ENCODE measurements around the gene DKK3.

The DKK3 gene

DNA sequence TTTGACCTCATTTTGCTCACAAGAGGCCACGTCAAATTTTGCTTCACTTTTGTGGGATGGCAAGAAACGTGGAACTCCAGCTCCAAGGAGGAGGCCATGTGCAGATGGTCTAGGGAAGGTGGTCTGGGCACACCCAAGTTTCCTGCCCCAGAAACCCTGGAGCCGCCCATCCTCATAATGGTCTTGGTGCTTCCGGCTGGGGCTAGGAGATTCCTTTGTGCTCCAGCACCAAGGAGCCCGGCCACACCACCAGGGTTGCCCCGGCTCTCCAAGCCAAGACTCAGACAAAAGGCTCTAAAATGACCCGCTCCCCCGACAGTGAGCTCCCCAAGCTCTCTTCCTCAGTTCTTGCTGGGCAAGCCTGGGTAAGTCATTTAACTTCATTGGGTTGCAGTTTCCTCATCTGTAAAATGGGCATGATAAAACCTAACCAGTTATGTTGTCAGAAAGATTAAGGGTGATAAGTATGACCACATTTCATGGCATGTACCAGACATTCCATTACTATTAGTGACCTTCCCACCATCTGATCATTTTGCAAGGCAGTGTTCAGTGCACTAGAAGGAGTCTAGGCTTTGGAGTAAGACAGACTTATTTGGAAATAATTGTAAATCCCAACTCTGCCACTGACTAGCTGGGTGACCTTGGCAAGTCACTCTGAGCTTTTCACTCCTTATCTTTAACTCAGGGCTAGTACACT is 23.3 kb downstream of the DKK3 start:
- DNase-seq, result peak in 1 of 10 donors; percentile 60
- intact Hi-C loops (cut with DNase I), result no loop called here

DNA sequence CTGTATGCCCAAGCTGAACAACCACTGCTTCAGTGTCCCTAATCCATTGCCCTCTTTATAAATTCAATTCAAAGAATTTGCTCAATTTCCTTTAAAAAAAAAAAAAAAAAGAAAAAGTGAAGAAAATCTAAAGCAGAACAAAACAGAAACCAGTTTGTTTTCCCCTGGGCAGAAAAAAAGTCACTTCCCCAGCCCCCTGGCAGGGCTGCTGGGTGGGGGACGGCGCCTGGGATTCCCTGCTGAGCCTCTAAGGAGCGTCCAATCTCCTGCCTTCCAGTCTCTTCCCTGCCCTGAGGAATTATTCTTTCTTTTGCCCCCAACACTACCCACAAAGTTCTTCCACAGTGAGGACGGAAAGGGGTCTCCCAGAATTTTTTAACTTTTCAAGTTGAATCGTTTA is 23.9 kb downstream of the DKK3 start:
- peak in 1 of 10 donors; percentile 43 for DNase-seq

DNA sequence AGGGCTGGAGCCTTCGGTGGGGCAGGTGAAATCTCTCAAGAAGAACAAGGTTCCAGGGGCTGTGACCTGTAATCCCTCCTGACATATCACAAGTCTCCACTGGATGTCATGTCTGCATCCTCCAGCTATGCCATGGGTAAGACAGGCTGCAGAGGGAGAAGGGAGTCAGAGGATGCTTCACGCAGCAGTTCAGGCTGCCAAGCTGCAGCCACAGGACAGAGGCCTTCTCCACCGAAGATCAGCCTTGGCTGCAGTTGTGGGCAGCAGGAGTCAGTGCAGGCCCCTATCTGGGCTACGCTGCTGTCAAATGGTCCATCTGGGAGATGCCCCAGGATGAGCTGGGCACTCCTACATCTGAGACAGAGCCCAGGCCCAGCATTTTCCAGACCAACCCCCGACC is 25.0 kb downstream of the DKK3 start:
- DNase-seq, result peak in 1 of 10 donors; percentile 41
- intact Hi-C loops (cut with DNase I), result no loop called here

More for the DNA sequence above, 23.9 kb downstream of the DKK3 start:
- intact Hi-C loops (cut with DNase I), result no loop called here

DNA sequence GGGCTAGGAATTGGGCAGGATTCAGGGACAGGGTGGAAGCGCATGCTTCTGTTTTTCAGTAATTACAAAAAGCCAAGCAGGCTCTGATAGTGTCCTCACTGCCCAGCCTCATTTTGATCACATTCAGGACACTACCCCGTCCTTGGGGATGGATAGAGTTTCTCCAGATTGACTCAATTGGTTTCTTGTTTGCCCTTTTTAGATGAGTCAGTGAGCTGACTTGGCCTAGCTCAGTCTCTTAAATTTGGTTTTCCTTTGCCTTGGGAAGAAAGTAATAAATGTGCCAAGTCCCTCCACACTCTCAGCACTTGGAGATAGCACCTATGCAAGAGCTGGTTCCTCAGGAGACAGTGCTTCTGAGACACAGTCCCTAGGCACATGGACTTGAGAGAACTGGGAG is 25.5 kb downstream of the DKK3 start:
- intact Hi-C loops (cut with DNase I), result no loop called here
- peak in 1 of 10 donors; percentile 30 for DNase-seq

DNA sequence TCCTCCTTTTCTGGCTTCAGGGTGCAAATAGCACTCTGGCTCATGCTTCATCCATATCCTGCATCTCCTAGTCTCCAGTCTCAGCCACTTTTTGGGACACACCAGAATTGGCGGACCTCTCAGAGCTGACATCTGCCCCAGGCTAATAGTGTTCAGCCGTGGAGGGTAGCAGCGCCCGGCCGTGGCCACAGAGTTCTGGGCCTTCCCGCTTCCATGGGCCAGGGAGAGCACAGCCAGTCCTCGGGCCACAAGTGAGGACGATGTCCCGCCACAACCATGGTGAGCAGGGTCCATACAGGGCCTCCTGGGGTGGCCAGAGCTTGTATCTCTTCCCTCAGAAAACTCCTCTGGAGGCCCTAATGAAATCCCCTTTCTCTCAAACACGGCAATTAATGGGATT is 26.0 kb downstream of the DKK3 start:
- intact Hi-C loops (cut with DNase I), result no loop called here
- peak in 1 of 10 donors; percentile 67 for DNase-seq

DNA sequence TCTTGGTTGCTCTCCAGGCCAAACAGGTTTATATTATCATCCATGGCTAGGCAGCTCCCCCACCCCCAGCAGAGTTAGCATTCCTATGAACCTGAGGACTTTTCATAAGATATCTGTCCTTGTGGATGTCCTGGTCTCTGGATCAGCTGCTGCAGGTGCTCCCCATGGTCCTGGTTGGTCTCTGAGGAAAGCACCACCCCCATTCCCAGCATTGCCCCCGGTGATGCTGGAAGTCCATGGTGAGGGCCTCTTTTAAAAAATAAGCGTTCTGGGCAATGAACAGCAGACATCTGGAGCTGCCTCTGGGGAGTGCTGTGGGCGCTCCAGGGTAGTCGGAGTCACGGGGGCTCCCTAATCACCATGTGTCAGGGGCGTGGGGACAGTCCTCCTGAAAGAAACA is 26.6 kb downstream of the DKK3 start:
- intact Hi-C loops (cut with DNase I), result no loop called here
- DNase-seq, result peak in 1 of 10 donors; percentile 53

DNA sequence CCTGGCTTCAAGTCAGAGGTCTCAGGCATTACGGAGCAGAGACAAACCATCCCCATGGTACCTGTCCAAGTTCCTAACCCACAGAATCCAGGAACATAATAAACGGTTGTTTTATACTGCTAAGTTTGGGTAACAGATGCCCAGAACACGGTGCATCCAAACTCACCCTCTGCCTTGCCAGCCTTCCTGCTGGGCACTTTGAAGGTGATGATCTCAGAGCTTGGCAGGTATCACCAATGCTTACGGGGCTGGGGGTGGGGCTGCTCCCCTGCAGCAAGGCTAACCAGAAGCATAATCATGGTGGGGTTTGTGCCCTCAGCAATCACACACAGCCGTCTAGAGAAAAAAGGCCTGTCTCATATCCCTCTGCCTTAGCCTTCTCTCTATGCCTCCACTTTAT is 27.1 kb downstream of the DKK3 start:
- peak in 1 of 10 donors; percentile 82 for DNase-seq
- intact Hi-C loops (cut with DNase I), result no loop called here

DNA sequence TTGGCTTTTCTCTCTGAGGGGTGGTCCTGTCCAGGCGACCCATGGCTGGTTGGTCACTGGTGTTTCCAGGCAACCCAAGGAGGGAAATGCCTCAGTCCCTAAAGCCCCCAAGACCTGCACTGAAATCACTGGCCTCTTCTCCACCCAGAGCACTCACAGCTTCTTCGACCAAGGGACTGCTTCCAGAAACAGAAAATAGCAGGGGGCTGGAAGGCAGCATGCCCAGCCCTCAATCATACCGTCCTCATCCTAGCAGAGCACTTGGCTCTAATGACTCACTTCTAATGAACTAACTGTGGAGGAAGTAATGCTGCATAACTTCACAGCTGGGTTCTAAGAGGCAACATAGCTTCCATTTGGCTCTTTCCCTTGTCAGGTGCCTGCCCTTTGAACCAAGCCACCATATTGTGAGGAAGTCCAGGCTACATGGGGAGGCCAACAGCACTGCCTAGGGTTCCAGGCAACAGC is 27.6 kb downstream of the DKK3 start:
- peak in 1 of 10 donors; percentile 37 for DNase-seq
- intact Hi-C loops (cut with DNase I), result no loop called here

DNA sequence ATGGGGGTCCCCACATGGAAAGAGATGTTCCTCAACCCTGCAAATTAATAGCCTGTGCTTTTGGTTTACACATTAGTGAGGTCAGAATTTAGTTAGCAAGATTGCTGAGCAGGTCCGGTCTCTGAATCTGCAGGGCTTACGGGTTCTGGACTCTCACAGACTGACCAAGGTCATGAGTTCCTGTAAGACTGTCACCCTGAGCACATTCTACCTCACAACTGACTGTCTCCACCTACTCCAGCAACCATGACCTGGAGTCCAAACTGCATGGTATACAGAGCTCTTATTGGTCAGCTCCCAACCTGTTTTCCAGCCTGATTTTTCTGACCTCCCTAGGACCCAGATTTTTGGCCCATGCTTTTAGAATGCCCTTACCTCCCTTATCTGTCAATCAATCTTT is 28.2 kb downstream of the DKK3 start:
- intact Hi-C loops (cut with DNase I), result no loop called here
- no peak for DNase-seq

DNA sequence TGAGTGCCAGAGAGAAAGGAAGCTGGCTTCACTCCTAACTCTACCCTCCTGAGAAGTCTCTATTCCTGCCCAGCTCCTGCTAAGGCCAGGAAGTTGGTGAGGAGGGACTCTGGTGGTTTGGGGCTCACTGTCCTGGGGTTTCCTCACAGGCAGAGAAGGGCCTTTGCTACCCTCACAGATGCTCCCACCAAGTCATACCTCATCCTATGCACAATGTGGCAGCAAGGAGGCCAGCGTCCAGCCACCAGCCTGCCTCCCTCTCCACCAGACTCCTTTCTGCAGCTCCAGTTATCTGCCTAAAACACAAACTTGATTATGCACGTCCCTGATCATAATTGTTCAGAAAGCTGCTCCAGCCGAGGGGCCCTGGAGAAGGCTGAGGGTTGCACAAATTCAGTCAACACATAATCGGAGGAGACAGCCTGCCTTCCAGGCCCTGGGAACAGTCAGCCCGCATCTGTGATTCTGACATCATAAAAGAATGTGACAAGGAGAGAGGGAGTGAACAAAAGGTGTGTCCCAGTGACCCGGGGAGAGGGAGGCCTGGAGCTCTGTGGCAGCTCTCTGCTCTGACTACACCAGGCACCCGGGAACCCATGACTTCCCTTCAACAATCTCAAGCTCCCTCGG is 28.8 kb downstream of the DKK3 start:
- DNase-seq, result peak in 1 of 10 donors; percentile 78
- intact Hi-C loops (cut with DNase I), result loop anchor here (10.0 kb wide), 1 partner anchor 65 kb away; no protein-coding TSS in a partner anchor

DNA sequence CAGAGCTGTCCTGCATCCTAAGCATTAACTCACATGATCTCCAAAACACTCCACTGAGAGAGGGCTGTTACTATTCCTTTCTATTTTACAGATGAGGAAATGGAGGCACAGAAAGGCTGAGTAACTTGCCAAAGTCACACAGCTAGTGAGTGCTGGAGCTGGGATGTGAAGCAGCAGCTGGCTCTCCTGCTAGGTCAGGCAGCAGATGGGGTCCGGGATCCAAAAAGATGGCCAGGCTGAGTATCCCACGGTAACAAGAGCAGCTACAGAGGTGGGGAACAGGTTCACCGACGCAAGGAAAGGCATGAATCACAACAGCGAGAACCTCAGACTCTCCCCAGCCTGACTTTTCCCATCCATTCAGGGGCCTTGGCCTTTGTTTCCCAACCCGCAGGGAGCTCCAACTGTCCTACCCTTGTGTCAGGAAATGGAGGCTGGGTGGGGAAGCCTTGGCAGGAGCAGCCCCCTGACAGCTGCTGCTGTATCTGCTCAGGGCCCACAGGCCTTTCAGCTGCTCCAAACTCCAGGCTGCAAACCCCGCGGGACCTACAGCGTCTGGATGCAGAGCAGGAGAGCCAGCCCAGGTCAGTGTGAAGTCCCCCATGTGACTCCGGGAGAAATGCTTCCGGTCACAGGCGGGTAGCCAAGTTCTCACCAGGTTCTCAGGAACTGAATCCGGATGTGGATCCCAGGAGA is 29.5 kb downstream of the DKK3 start:
- DNase-seq, result peak in 1 of 10 donors; percentile 86
- intact Hi-C loops (cut with DNase I), result loop anchor here (10.0 kb wide), 1 partner anchor 66 kb away; no protein-coding TSS in a partner anchor

DNA sequence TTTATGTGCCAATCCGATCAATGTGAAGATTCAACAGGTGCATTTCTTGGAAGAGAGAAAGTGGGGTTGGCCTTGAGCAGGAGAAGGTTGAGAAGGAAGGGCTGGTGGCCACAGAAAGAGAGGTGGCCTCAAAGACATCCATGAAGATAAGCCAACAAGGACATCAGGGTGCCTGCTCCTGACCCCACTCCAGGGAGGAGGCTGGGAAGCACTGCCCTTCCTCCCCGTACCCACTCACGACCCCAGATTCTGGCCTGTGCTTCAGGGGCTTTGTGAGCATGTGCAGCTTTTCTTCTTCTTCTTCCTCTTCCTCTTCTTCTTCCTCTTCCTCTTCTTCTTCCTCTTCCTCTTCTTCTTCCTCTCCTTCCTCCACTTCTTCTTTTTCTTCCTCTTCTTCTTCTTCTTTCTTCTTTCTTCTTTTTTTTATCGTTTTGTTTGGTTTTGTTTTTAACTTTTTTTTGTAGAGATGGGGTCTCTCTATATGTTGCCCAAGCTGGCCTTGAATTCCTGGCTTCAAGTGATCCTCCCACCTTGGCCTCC is 30.3 kb downstream of the DKK3 start:
- intact Hi-C loops (cut with DNase I), result loop anchor here (10.0 kb wide), 1 partner anchor 67 kb away; no protein-coding TSS in a partner anchor
- peak in 1 of 10 donors; percentile 47 for DNase-seq

DNA sequence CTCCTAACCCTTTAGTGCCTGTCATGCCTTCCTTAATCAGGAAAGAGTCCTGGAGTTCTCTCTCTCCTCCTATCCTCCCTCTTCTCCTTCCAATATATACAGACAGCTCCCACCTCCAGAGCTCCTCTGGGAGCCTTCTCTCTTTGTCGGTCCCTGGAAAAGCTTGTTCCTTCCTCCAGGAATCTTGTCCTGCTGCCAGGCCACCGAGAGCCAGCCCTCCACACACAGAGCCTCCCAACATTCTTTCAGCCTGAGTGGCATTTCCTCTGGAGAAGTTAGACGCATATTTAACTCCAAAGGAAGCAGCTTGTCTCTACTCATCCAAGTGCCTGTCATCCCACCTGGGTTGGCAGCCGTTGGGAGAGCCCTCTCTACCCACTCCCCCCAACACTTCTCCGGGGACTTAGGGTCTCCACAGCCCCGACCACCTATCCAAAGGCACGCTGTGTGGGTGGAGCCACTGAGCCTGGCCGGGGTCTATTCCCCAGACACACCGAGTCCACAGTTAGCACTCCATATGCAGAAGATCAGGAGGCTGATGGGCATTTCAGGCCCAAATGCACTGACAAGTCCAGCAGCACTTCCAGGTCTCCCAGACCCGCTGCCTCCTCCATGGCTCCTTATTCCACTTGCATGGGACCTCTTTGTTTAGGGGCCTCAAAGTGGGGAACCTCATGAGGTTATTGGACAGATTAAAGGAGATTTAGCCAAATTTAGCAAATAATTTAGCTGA is 31.1 kb downstream of the DKK3 start:
- peak in 3 of 10 donors; percentile 61 to 89 (median 86) for DNase-seq
- intact Hi-C loops (cut with DNase I), result loop anchor here (10.0 kb wide), 1 partner anchor 67 kb away; no protein-coding TSS in a partner anchor

DNA sequence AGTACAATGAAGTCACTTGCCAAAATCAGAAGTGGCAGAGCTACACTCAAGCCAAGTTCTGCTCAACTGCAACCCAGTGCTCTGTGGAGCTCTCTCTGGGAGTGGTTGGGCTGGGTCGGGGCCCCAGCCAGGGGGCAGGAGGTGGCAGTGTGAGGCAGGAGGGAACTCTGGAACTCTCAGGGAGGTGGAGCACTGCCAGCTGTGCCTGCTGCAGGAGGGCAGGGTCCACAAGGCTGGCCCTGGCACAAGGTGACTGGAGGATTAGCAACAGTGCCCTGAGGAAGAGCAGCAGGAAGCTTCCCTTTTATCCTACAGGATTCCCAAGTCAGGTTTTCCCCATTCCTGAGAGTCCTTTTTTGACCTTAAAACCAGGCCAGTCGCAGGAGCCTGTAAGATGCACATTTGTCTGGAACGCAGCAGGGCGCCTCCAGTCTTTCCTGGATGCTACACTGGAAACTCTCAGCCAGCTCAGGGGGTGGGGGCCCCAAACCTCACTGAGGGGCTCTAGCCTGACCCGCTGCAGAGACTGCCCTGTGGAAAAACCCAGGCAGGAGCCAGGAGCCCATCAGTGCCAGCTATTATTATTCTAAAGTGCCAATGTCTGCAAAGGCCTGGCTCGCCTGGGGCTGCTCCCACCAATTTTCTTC is 31.8 kb downstream of the DKK3 start:
- intact Hi-C loops (cut with DNase I), result loop anchor here (10.0 kb wide), 1 partner anchor 68 kb away; no protein-coding TSS in a partner anchor
- peak in 1 of 10 donors; percentile 82 for DNase-seq

DNA sequence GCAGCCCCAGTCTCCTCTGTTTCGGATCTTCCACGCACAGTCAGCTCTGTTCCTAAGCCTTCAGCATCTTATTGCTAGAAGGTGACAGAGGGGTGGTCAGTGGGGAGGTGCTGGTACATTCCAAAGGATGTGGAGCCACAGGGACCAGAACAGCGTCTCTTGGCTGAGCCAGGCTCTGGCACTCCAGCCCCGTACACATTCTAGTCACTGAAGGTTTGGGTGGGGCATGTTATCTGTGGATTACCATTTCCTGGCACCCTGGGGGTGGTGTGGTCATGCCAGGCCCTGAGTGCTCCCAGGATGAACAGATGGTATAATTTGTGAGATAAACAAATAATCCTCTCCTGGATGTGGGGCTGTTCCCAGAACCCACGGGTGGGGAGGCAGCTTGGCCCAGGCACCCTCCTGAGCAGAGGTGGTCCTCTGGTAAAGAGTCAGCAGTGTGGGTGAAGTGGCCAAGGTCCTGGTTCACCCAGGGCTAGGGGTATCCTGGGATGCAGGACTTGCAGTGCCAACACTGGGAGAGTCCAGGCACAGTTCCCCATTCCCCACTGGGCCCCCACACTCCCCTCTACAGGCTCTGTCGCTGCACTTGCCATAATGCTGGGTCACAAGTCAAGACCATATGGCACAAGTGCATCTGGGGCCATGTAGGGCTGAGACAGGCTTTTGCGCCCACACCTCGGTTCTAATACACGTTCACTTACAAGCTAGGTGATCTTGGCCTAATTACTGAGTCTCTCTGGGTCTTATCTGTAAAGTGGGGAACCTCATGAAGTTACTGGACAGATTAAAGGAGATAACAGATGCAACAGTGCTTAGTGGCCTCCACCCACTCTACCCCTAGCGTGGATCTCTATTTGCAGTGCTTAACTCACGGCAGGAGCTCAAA is 33.0 kb downstream of the DKK3 start:
- intact Hi-C loops (cut with DNase I), result loop anchor here (10.0 kb wide), 1 partner anchor 69 kb away; no protein-coding TSS in a partner anchor
- DNase-seq, result peak in 1 of 10 donors; percentile 55

DNA sequence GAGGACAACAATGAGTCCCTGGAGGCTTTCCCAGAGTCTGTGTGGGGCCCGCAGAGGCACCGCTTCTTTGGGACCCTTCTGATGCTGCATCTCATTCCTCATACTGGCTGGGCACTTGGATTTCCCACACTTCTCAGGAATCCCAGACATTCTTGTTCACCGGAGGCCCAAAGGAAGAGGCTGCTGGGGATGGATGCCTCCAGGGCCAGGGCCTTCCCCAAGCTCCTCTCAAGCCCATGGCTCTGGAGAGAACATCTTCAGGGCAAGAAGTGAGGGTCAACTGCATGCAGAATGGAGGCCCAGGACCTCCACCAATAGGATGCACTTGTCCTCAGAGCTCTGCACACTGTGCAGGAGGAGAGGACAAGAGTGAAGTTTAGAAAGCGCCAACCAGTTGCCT is 34.6 kb downstream of the DKK3 start:
- DNase-seq, result no peak
- intact Hi-C loops (cut with DNase I), result loop anchor here (10.0 kb wide), 1 partner anchor 71 kb away; no protein-coding TSS in a partner anchor

DNA sequence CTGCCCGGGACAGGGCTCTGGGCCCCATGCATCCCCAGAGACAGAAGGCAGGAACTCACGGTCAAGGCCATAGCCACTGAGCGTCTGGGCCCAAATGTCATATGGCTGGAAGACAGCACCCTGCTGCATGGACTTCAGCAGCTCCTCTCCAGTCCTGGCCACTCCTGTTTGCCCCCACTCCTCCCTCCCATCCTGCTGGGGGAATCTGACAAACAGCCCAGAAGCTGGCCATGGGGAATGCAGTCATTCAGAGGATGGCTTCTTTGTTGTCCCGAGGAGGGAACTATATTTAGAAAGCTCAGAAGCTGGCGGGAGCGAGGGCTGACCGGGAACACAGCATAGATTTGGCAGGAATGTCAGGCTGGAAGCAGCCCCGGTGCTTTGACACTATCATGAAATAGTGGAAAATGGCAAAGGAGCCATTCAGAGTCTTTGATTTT is 35.0 kb downstream of the DKK3 start:
- peak; percentile 61 to 94 (median 70) for DNase-seq
- intact Hi-C loops (cut with DNase I), result loop anchor here (10.0 kb wide), 1 partner anchor 71 kb away; no protein-coding TSS in a partner anchor

DNA sequence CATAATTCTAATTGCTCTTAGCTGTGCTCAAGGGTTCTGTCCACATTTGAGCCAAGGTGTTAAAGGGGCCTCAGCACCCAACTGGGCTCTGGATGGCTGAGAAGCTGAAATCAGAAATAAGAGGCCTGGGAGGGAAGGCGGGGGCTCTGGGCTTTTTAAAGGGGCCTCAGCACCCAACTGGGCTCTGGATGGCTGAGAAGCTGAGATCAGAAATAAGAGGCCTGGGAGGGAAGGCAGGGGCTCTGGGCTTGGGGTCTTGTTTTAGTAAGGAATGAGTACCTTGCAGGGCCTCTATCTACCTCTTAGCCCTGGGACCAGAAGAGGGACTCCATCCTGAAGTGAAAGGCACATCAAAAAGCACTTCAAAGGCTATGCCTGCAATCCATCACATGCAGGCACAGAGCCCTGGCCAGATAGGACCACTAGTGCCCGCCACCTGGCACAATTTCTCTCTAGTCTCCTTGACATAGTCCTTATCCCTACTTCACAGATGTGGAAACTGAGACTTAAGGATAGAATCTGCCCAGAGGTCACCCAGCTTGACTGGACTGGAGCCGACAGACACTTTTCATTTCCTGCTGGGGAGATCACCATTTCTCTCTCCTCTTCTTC is 35.6 kb downstream of the DKK3 start:
- peak in 1 of 10 donors; percentile 38 for DNase-seq

More for the DNA sequence above, 35.6 kb downstream of the DKK3 start:
- intact Hi-C loops (cut with DNase I), result loop anchor here (10.0 kb wide), 1 partner anchor 72 kb away; no protein-coding TSS in a partner anchor

Data from posterior cingulate gyrus (tissue), 11 donors.